ENCODE data around the gene MTHFS. TPM values are rescaled to one million over a fixed set of nuclear protein-coding genes. Genes with fewer than 3 reads are reported as not detected.
A peak's percentile ranks its signal among the peaks of the same experiment; 100 is the strongest.

The MTHFS gene
- total RNA-seq, 2 experiments from 2014 or later, result 37.0 to 41.3 TPM

DNA sequence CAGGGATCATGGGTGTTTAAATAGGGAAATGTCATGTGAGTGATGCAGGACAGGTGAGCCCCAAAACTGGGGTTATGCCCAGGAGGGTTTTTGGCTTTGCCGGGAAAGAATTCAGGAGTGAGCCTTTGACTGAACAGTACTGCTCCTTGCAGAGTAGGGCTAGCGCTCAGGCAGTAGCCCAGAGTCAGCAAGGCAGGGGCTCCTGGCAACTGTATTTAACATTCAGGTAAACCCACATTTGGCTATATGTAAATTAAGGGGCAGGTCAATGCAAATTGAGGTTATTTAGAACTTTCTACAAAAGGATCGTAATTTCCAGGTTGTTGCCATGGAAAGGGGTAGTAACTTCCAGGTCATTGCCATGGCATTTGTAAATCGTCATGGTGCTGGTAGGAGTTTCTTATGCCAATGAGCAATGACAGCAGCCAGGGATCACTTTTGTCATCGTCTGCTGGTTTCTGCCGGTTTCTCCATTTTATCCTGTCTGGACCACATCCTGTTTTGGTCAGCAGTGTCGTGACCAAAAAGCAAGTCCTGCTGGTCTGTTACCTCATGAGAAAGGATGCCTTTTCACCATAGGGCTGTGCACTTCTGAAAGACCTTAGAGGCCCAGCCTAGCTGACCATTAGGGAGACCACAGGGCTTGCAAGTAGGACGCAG is 24.3 kb downstream of the MTHFS start:
- peak; percentile 72 for ATAC-seq
- H3K27ac Mint-ChIP-seq, result peak overlapping the region; percentile 54
- POLR2A ChIA-PET, result no interaction called here
- peak overlapping the region; percentile 4 for H3K4me3 Mint-ChIP-seq
- peak; percentile 70 for DNase-seq
- peaks cover 28% of the 10 kb centered on the region for H3K9me3 Mint-ChIP-seq (ENCODE audit: insufficient read depth)
- CTCF ChIA-PET, result interaction anchor here (6.3 kb wide), 1 partner anchor 17 kb away, joined by 35 read pairs; no protein-coding TSS in a partner anchor
- H3K36me3 Mint-ChIP-seq (ENCODE audit: low read depth), result peaks cover 73% of the 10 kb centered on the region
- H3K27me3 Mint-ChIP-seq (ENCODE audit: low read depth), result no peaks in the 10 kb centered on the region
- peaks cover 19% of the 10 kb centered on the region for H3K4me1 Mint-ChIP-seq (ENCODE audit: low read depth)

GRCh38 chr15:79868554-79868953 is 28.3 kb downstream of the MTHFS start:
- Mint-ChIP-seq H3K27me3 (ENCODE audit: low read depth) (no peaks in the 10 kb centered on the region), H3K27ac (no peak overlapping the region), H3K36me3 (ENCODE audit: low read depth) (peaks cover 50% of the 10 kb centered on the region), H3K4me1 (ENCODE audit: low read depth) (peaks cover 15% of the 10 kb centered on the region), H3K4me3 (no peak overlapping the region), H3K9me3 (ENCODE audit: insufficient read depth) (peaks cover 8% of the 10 kb centered on the region)
- CTCF ChIA-PET, result interaction anchor here (0.8 to 3.4 kb wide), 3 partner anchors 15 to 18 kb away, joined by 3 to 22 read pairs (median 3); no protein-coding TSS in a partner anchor
- POLR2A ChIA-PET, result interaction anchor here (1.1 kb wide), 1 partner anchor 11 kb away, joined by 3 read pairs; no protein-coding TSS in a partner anchor
- DNase-seq, result no peak
- no peak for ATAC-seq

DNA sequence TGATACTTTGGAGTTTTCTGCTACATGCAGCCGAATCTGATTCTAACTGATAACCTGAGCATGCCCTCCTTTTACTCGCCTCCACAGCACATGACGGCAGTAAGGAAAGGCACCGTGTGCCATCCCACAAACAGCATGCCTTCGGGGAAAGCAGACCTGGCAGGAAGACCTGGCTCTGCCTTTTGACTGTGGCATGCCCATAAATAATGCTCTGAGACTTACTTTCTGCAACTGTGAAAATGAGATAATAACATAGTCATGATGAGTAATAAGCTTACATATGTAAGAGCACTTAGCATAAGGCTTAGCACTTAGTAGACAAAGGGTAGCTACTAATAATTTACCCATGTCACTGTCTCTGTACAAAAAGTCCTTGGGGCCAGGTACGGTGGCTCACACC is 32.9 kb downstream of the MTHFS start:
- H3K4me3 Mint-ChIP-seq, result no peak overlapping the region

GRCh38 chr15:79862191-79862590 is 34.6 kb downstream of the MTHFS start:
- Mint-ChIP-seq H3K4me1 (ENCODE audit: low read depth) (peaks cover 6% of the 10 kb centered on the region), H3K36me3 (ENCODE audit: low read depth) (peaks cover 29% of the 10 kb centered on the region), H3K27me3 (ENCODE audit: low read depth) (no peaks in the 10 kb centered on the region), H3K27ac (no peak overlapping the region), H3K9me3 (ENCODE audit: insufficient read depth) (no peaks in the 10 kb centered on the region), H3K4me3 (no peak overlapping the region)
- CTCF ChIA-PET, result interaction anchor here (1.1 to 1.9 kb wide), 3 partner anchors 9 to 481 kb away, joined by 3 to 13 read pairs (median 3); no protein-coding TSS in a partner anchor
- ATAC-seq (no peak), DNase-seq (no peak)
- POLR2A ChIA-PET, result no interaction called here

More for the DNA sequence above, 32.9 kb downstream of the MTHFS start:
- DNase-seq, result no peak
- H3K27ac Mint-ChIP-seq, result no peak overlapping the region
- POLR2A ChIA-PET, result no interaction called here
- CTCF ChIA-PET, result interaction anchor here (0.9 to 2.3 kb wide), 3 partner anchors 10 to 130 kb away, joined by 3 to 14 read pairs (median 3); no protein-coding TSS in a partner anchor
- peaks cover 38% of the 10 kb centered on the region for H3K36me3 Mint-ChIP-seq (ENCODE audit: low read depth)
- no peaks in the 10 kb centered on the region for H3K9me3 Mint-ChIP-seq (ENCODE audit: insufficient read depth)
- peaks cover under 1% of the 10 kb centered on the region for H3K4me1 Mint-ChIP-seq (ENCODE audit: low read depth)
- no peak for ATAC-seq
- H3K27me3 Mint-ChIP-seq (ENCODE audit: low read depth), result no peaks in the 10 kb centered on the region

GRCh38 chr15:79860661-79861060 is 36.2 kb downstream of the MTHFS start:
- H3K27ac Mint-ChIP-seq, result no peak overlapping the region
- H3K36me3 Mint-ChIP-seq (ENCODE audit: low read depth), result peaks cover 26% of the 10 kb centered on the region
- CTCF ChIA-PET, result interaction anchor here (1.1 kb wide), 1 partner anchor 11 kb away, joined by 3 read pairs; no protein-coding TSS in a partner anchor
- no peaks in the 10 kb centered on the region for H3K9me3 Mint-ChIP-seq (ENCODE audit: insufficient read depth)
- POLR2A ChIA-PET, result no interaction called here
- ATAC-seq (no peak), DNase-seq (no peak)
- H3K4me1 Mint-ChIP-seq (ENCODE audit: low read depth), result peaks cover 8% of the 10 kb centered on the region
- H3K27me3 Mint-ChIP-seq (ENCODE audit: low read depth), result no peaks in the 10 kb centered on the region
- no peak overlapping the region for H3K4me3 Mint-ChIP-seq

GRCh38 chr15:79858469-79858868 is 38.3 kb downstream of the MTHFS start:
- Mint-ChIP-seq H3K27me3 (ENCODE audit: low read depth) (no peaks in the 10 kb centered on the region), H3K36me3 (ENCODE audit: low read depth) (peaks cover 26% of the 10 kb centered on the region), H3K27ac (no peak overlapping the region), H3K9me3 (ENCODE audit: insufficient read depth) (no peaks in the 10 kb centered on the region), H3K4me1 (ENCODE audit: low read depth) (peaks cover 10% of the 10 kb centered on the region), H3K4me3 (no peak overlapping the region)
- DNase-seq (no peak), ATAC-seq (no peak)
- CTCF ChIA-PET, result interaction anchor here (1.1 to 1.7 kb wide), 2 partner anchors 16 to 477 kb away, joined by 4 to 5 read pairs; no protein-coding TSS in a partner anchor
- POLR2A ChIA-PET, result no interaction called here

DNA sequence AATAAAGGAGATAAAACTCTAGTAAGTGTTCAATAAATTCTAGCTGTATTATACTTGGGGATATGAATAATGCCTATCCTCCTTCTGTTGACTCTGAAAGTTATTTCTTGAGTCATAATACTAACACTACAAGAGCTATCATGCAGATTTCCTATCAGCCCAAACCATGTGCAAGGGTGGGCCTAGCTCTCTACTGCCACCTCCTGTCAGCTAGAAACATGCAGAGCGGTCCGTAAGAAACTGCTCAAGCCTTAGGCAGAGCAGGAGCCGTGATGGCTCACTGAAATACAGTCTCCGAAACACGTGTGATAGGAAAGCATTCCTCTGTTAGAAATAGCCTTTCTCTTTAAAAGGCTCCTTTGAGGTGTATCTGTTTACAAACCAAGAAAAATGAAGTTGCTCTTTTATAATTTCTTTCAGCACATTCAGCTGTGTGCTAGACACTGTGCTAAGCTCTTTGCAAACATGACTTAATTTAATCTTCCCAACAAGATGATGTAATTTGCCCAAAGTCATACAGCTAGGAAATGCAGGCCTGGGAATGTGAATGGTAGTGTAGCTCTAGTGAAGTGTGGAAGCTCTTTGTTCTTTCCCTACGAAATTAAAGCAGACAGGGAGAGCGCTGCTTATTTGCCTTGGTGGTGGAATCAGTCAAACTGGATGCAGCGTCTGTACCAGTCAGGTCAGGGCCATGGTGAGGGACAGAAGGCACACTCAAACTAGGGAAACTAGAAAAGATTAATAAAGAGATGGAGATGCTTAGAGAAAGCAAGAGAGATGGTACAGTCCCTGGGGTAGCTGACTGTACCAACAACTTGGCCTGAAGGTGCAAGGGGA is 43.1 kb downstream of the MTHFS start:
- CTCF ChIA-PET, result interaction anchor here (0.5 to 5.5 kb wide), 48 partner anchors 9 to 517 kb away, joined by 3 to 59 read pairs (median 6); no protein-coding TSS in a partner anchor
- Mint-ChIP-seq H3K9me3 (ENCODE audit: insufficient read depth) (no peaks in the 10 kb centered on the region), H3K4me1 (ENCODE audit: low read depth) (peaks cover 9% of the 10 kb centered on the region), H3K36me3 (ENCODE audit: low read depth) (peaks cover 18% of the 10 kb centered on the region), H3K27ac (no peak overlapping the region), H3K4me3 (no peak overlapping the region), H3K27me3 (ENCODE audit: low read depth) (no peaks in the 10 kb centered on the region)
- ATAC-seq (peak; percentile 98), DNase-seq (peak; percentile 75)
- POLR2A ChIA-PET, result interaction anchor here (0.9 to 1.3 kb wide), 2 partner anchors 42 to 69 kb away, joined by 3 to 5 read pairs; no protein-coding TSS in a partner anchor

- no peak for ATAC-seq
- ChIA-PET POLR2A (no interaction called here), CTCF (interaction anchor here (0.6 to 3.1 kb wide), 23 partner anchors 9 to 511 kb away, joined by 3 to 14 read pairs (median 3); no protein-coding TSS in a partner anchor)
- H3K27ac Mint-ChIP-seq, result no peak overlapping the region
- peak; percentile 28 for DNase-seq
- no peaks in the 10 kb centered on the region for H3K27me3 Mint-ChIP-seq (ENCODE audit: low read depth)
- peaks cover 4% of the 10 kb centered on the region for H3K4me1 Mint-ChIP-seq (ENCODE audit: low read depth)
- no peaks in the 10 kb centered on the region for H3K9me3 Mint-ChIP-seq (ENCODE audit: insufficient read depth)
- H3K36me3 Mint-ChIP-seq (ENCODE audit: low read depth), result peaks cover 25% of the 10 kb centered on the region
- no peak overlapping the region for H3K4me3 Mint-ChIP-seq
Measured at GRCh38 chr15:79849789-79850188, 47.0 kb downstream of the MTHFS start.

DNA sequence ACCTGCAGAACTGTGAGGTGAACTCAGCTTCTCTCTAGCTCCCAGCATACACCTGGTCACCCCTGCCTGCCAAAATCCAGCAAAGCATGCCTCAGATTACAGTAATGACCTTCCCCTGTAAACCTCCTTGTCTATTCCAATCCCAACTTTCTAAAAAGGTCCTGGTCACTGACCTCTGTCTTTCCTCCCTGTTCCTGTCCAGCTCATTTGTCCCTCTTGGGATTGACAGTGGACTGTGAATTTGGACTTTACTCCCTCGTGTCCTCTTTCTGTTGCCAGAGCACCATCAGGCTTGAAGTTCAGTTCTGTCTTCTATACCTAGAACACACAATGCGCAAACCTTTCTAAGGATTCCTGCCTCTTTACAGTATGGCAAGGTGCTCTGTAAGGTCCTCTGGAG is 50.3 kb downstream of the MTHFS start:
- POLR2A ChIA-PET, result no interaction called here
- Mint-ChIP-seq H3K36me3 (ENCODE audit: low read depth) (peaks cover 32% of the 10 kb centered on the region), H3K27ac (no peak overlapping the region), H3K4me3 (no peak overlapping the region), H3K27me3 (ENCODE audit: low read depth) (no peaks in the 10 kb centered on the region), H3K4me1 (ENCODE audit: low read depth) (no peaks in the 10 kb centered on the region), H3K9me3 (ENCODE audit: insufficient read depth) (no peaks in the 10 kb centered on the region)
- DNase-seq, result no peak
- no peak for ATAC-seq
- CTCF ChIA-PET, result interaction anchor here (1.1 kb wide), 1 partner anchor 147 kb away, joined by 3 read pairs; no protein-coding TSS in a partner anchor

DNA sequence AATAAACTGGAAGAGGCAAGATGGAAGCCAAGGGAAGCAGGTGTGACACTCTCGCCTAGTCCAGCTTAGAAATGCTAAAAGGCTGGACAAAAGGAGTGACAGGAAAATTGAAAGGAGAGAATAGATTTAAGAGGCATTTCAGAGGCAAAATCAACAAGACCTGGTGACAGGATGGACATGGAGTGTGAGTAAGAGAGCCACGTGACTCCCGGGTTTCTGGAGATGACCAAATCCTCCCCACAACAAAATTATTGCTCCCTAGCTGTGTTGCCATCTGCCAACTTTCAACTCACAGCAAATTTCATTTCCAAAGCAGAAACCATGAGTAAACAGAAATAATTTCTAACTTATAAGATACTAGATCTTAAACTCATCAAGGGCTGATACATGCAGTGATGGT is 52.6 kb downstream of the MTHFS start:
- ChIA-PET POLR2A (no interaction called here), CTCF (interaction anchor here (2.9 kb wide), 1 partner anchor 10 kb away, joined by 16 read pairs; no protein-coding TSS in a partner anchor)
- H3K36me3 Mint-ChIP-seq (ENCODE audit: low read depth), result peaks cover 30% of the 10 kb centered on the region
- DNase-seq (no peak), ATAC-seq (no peak)
- H3K4me1 Mint-ChIP-seq (ENCODE audit: low read depth), result no peaks in the 10 kb centered on the region
- H3K4me3 Mint-ChIP-seq, result no peak overlapping the region
- H3K27ac Mint-ChIP-seq, result no peak overlapping the region
- no peaks in the 10 kb centered on the region for H3K9me3 Mint-ChIP-seq (ENCODE audit: insufficient read depth)
- H3K27me3 Mint-ChIP-seq (ENCODE audit: low read depth), result no peaks in the 10 kb centered on the region

GRCh38 chr15:79837846-79838245 is 59.0 kb downstream of the MTHFS start:
- ATAC-seq, result no peak
- no peaks in the 10 kb centered on the region for H3K9me3 Mint-ChIP-seq (ENCODE audit: insufficient read depth)
- H3K27me3 Mint-ChIP-seq (ENCODE audit: low read depth), result no peaks in the 10 kb centered on the region
- H3K4me3 Mint-ChIP-seq, result no peak overlapping the region
- CTCF ChIA-PET, result interaction anchor here (1.7 kb wide), 1 partner anchor 16 kb away, joined by 6 read pairs; no protein-coding TSS in a partner anchor
- POLR2A ChIA-PET, result no interaction called here
- no peak for DNase-seq
- peaks cover 24% of the 10 kb centered on the region for H3K36me3 Mint-ChIP-seq (ENCODE audit: low read depth)
- no peak overlapping the region for H3K27ac Mint-ChIP-seq
- peaks cover 7% of the 10 kb centered on the region for H3K4me1 Mint-ChIP-seq (ENCODE audit: low read depth)
